ENCODE results near the gene ATP8A2. TPM values are rescaled to one million over a fixed set of nuclear protein-coding genes. Genes with fewer than 3 reads are reported as not detected.

ATP8A2 gene
- total and polyA plus RNA-seq, 9 of the 15 experiments (the other 6 are each of a cell fraction or from before 2014, with no cell fraction given), result under 0.01 to 0.33 (median 0.06) TPM; not detected in 4

DNA sequence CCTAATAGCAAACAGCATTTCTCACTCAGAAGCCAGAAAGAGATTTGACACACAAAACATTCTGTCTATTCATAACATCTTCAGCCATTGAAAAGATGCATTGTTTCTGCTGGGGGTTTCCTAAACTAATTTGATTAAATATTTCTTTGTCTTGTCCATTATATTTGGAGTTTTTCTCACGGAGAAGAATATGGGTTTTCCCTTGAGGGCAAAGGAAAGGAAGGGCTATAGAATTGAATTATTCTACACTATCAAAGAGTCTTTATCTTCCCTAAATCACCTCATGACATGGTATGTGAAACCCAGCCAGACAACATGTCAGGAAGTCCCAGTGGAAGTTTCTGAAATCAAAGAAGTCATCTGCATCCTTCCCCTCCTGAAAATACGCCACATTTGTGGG, 493.6 kb downstream of the ATP8A2 start (continued):
- TF ChIP-seq MED1 (CRISPR knock-in tag; IDR thresholded peaks at IDR 0.05; ENCODE audit: borderline replicate concordance), result no peak
- TF ChIP-seq, protein P1, sequence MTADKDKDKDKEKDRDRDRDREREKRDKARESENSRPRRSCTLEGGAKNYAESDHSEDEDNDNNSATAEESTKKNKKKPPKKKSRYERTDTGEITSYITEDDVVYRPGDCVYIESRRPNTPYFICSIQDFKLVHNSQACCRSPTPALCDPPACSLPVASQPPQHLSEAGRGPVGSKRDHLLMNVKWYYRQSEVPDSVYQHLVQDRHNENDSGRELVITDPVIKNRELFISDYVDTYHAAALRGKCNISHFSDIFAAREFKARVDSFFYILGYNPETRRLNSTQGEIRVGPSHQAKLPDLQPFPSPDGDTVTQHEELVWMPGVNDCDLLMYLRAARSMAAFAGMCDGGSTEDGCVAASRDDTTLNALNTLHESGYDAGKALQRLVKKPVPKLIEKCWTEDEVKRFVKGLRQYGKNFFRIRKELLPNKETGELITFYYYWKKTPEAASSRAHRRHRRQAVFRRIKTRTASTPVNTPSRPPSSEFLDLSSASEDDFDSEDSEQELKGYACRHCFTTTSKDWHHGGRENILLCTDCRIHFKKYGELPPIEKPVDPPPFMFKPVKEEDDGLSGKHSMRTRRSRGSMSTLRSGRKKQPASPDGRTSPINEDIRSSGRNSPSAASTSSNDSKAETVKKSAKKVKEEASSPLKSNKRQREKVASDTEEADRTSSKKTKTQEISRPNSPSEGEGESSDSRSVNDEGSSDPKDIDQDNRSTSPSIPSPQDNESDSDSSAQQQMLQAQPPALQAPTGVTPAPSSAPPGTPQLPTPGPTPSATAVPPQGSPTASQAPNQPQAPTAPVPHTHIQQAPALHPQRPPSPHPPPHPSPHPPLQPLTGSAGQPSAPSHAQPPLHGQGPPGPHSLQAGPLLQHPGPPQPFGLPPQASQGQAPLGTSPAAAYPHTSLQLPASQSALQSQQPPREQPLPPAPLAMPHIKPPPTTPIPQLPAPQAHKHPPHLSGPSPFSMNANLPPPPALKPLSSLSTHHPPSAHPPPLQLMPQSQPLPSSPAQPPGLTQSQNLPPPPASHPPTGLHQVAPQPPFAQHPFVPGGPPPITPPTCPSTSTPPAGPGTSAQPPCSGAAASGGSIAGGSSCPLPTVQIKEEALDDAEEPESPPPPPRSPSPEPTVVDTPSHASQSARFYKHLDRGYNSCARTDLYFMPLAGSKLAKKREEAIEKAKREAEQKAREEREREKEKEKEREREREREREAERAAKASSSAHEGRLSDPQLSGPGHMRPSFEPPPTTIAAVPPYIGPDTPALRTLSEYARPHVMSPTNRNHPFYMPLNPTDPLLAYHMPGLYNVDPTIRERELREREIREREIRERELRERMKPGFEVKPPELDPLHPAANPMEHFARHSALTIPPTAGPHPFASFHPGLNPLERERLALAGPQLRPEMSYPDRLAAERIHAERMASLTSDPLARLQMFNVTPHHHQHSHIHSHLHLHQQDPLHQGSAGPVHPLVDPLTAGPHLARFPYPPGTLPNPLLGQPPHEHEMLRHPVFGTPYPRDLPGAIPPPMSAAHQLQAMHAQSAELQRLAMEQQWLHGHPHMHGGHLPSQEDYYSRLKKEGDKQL (CRISPR knock-in tag; IDR thresholded peaks at IDR 0.05; ENCODE audit: borderline replicate concordance), result no peak
- no peak for TF ChIP-seq EWSR1 (IDR thresholded peaks at IDR 0.05; ENCODE audit: borderline replicate concordance, low read depth, partially characterized antibody)
- no peak for TF ChIP-seq NR2C2 (CRISPR knock-in tag; IDR thresholded peaks at IDR 0.05)
- no peak for TF ChIP-seq NR2C2 (tag; IDR thresholded peaks at IDR 0.05)
- no peak for TF ChIP-seq RAD21 (CRISPR knock-in tag; conservative IDR thresholded peaks at IDR 0.05 in 1 of 2, IDR thresholded peaks at IDR 0.05 in 1 of 2)
- no peak for TF ChIP-seq HMG20B (CRISPR knock-in tag; IDR thresholded peaks at IDR 0.05)
- TF ChIP-seq SUPT5H (IDR thresholded peaks at IDR 0.05), result no peak
- no peak for TF ChIP-seq CBX1 (IDR thresholded peaks at IDR 0.05; ENCODE audit: low read depth)
- TF ChIP-seq, protein P2, sequence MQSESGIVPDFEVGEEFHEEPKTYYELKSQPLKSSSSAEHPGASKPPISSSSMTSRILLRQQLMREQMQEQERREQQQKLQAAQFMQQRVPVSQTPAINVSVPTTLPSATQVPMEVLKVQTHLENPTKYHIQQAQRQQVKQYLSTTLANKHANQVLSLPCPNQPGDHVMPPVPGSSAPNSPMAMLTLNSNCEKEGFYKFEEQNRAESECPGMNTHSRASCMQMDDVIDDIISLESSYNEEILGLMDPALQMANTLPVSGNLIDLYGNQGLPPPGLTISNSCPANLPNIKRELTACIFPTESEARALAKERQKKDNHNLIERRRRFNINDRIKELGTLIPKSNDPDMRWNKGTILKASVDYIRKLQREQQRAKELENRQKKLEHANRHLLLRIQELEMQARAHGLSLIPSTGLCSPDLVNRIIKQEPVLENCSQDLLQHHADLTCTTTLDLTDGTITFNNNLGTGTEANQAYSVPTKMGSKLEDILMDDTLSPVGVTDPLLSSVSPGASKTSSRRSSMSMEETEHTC (IDR thresholded peaks at IDR 0.05), result no peak
- no peak for TF ChIP-seq SMAD1 (IDR thresholded peaks at IDR 0.05; ENCODE audit: low read depth, low read length, partially characterized antibody)
- no peak for TF ChIP-seq ZNF431 (CRISPR knock-in tag; IDR thresholded peaks at IDR 0.05)
- TF ChIP-seq KHSRP (IDR thresholded peaks at IDR 0.05), result no peak
- TF ChIP-seq, protein P3, sequence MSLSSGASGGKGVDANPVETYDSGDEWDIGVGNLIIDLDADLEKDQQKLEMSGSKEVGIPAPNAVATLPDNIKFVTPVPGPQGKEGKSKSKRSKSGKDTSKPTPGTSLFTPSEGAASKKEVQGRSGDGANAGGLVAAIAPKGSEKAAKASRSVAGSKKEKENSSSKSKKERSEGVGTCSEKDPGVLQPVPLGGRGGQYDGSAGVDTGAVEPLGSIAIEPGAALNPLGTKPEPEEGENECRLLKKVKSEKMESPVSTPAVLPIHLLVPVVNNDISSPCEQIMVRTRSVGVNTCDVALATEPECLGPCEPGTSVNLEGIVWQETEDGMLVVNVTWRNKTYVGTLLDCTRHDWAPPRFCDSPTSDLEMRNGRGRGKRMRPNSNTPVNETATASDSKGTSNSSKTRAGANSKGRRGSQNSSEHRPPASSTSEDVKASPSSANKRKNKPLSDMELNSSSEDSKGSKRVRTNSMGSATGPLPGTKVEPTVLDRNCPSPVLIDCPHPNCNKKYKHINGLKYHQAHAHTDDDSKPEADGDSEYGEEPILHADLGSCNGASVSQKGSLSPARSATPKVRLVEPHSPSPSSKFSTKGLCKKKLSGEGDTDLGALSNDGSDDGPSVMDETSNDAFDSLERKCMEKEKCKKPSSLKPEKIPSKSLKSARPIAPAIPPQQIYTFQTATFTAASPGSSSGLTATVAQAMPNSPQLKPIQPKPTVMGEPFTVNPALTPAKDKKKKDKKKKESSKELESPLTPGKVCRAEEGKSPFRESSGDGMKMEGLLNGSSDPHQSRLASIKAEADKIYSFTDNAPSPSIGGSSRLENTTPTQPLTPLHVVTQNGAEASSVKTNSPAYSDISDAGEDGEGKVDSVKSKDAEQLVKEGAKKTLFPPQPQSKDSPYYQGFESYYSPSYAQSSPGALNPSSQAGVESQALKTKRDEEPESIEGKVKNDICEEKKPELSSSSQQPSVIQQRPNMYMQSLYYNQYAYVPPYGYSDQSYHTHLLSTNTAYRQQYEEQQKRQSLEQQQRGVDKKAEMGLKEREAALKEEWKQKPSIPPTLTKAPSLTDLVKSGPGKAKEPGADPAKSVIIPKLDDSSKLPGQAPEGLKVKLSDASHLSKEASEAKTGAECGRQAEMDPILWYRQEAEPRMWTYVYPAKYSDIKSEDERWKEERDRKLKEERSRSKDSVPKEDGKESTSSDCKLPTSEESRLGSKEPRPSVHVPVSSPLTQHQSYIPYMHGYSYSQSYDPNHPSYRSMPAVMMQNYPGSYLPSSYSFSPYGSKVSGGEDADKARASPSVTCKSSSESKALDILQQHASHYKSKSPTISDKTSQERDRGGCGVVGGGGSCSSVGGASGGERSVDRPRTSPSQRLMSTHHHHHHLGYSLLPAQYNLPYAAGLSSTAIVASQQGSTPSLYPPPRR (CRISPR knock-in tag; IDR thresholded peaks at IDR 0.05; ENCODE audit: borderline replicate concordance), result no peak
- TF ChIP-seq CREM (IDR thresholded peaks at IDR 0.05; ENCODE audit: low read depth), result no peak
- TF ChIP-seq TEAD4 (IDR thresholded peaks at IDR 0.05; ENCODE audit: low read length), result no peak
- TF ChIP-seq TEAD4 (CRISPR knock-in tag; IDR thresholded peaks at IDR 0.05; ENCODE audit: borderline replicate concordance), result no peak

Data from K562 (cell line).